ENCODE results near the gene PPP3R1. TPM values are rescaled to one million over a fixed set of nuclear protein-coding genes. Genes with fewer than 3 reads are reported as not detected.

Gene PPP3R1
- polyA plus RNA-seq, 1 donor (not counting 4 experiments of a cell fraction or from before 2014, with no cell fraction given): 21.6 TPM

DNA sequence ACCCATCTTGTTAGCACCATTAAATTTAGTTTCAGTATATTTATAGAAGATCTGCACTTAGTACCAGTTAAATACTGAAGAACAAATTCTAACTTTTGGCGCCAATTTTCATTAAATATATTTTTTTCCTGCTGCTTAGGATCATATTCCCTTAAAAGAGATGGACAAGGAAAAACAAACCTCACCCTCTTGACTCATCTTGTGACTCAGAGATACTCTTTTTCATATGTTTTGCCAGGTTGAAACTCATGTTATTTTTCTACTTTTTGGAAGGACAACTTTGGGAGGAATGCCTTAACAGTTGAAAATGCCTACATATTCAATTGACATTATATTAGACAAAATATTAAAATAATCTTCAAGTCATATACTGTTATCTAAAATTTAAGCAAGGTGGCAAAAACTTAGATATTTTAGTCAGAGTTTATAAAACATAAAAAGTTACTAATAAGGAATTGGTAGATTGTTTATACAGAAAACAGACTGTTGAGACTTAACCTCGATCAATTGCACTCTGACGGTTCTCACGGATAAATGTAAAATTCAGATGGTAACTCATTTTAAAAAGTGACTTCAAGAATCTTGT, 58.5 kb downstream of the PPP3R1 start:
- dilution Hi-C loops (cut with MboI; ENCODE audit: extremely low pct_ligation_motif_present, low sequenced_read_pairs): no loop called here
- peaks cover 29% of the 10 kb centered on the region for H3K4me1 ChIP-seq (ENCODE audit: control insufficient read depth, extremely low read depth, insufficient read depth, low read length)
- DNase-seq (ENCODE audit: low read depth, low spot score): no peak

DNA sequence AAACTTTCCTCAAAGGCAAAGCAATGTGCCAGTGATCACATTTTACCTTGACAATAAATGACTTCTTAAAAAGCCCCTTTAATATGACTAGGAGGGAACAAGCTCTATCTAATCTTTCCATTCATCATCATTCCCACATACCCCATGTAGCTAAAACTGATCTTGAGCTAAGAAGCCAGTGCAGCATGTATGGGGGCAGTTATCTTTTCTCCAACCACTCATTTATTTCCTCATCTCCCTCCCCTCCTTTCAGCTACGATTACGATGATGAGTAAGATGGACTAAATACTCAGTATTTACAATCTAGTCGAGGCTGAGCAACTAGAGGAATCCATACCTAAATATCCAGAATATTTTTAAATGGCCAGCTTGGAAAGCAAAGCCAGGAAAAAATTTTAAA, 59.2 kb downstream of the PPP3R1 start:
- Histone ChIP-seq H2AFZ (ENCODE audit: control insufficient read depth, low read length) (no peak overlapping the region), H3K36me3 (ENCODE audit: control insufficient read depth in 2 of 2, extremely low read depth in 1 of 2, insufficient read depth in 2 of 2, low read length in 2 of 2) (no peaks in the 10 kb centered on the region), H3K27me3 (ENCODE audit: control insufficient read depth, extremely low read depth, insufficient read depth, low read length) (no peaks in the 10 kb centered on the region), H3K4me3 (ENCODE audit: control insufficient read depth in 2 of 3, extremely low read depth in 1 of 3, insufficient read depth in 2 of 3, low read depth in 1 of 3, low read length in 3 of 3) (no peak overlapping the region), H3K9me1 (ENCODE audit: control insufficient read depth, extremely low read depth, insufficient read depth, low read length) (no peaks in the 10 kb centered on the region), H3K9me3 (ENCODE audit: control insufficient read depth, low read depth, low read length) (no peaks in the 10 kb centered on the region), H3K79me2 (ENCODE audit: control insufficient read depth, insufficient read depth, low read length) (peaks cover 82% of the 10 kb centered on the region), H3K27ac (ENCODE audit: control insufficient read depth, insufficient read depth, low read length) (peak overlapping the region; percentile 81), H3K9ac (ENCODE audit: control insufficient read depth, extremely low read depth, insufficient read depth, low read length) (peak overlapping the region; percentile 36), H4K20me1 (ENCODE audit: control insufficient read depth, extremely low read depth, insufficient read depth, low read length) (no peaks in the 10 kb centered on the region), H3K4me1 (ENCODE audit: control insufficient read depth, extremely low read depth, insufficient read depth, low read length) (peaks cover 29% of the 10 kb centered on the region), H3K4me2 (ENCODE audit: control insufficient read depth, extremely low read depth, insufficient read depth, low read depth, low read length) (peak overlapping the region; percentile 75)
- dilution Hi-C loops (cut with MboI; ENCODE audit: extremely low pct_ligation_motif_present, low sequenced_read_pairs): no loop called here
- DNase-seq (ENCODE audit: low read depth, low spot score) (no peak), FAIRE-seq (no peak)
- TF ChIP-seq, protein P1, sequence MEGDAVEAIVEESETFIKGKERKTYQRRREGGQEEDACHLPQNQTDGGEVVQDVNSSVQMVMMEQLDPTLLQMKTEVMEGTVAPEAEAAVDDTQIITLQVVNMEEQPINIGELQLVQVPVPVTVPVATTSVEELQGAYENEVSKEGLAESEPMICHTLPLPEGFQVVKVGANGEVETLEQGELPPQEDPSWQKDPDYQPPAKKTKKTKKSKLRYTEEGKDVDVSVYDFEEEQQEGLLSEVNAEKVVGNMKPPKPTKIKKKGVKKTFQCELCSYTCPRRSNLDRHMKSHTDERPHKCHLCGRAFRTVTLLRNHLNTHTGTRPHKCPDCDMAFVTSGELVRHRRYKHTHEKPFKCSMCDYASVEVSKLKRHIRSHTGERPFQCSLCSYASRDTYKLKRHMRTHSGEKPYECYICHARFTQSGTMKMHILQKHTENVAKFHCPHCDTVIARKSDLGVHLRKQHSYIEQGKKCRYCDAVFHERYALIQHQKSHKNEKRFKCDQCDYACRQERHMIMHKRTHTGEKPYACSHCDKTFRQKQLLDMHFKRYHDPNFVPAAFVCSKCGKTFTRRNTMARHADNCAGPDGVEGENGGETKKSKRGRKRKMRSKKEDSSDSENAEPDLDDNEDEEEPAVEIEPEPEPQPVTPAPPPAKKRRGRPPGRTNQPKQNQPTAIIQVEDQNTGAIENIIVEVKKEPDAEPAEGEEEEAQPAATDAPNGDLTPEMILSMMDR (optimal IDR thresholded peaks at IDR 0.05 in 1 of 3, IDR thresholded peaks at IDR 0.05 in 1 of 3, conservative IDR thresholded peaks at IDR 0.05 in 1 of 3; ENCODE audit: extremely low read depth in 1 of 3, insufficient read depth in 2 of 3, low read length in 3 of 3): no peak
- TF ChIP-seq EZH2 (IDR thresholded peaks at IDR 0.05; ENCODE audit: low read length): no peak

More for the DNA sequence above, 58.5 kb downstream of the PPP3R1 start:
- H2AFZ ChIP-seq (ENCODE audit: control insufficient read depth, low read length): no peak overlapping the region
- TF ChIP-seq EZH2 (IDR thresholded peaks at IDR 0.05; ENCODE audit: low read length): no peak
- H3K9ac ChIP-seq (ENCODE audit: control insufficient read depth, extremely low read depth, insufficient read depth, low read length): peak overlapping the region; percentile 36
- FAIRE-seq: peak; percentile 9
- peak overlapping the region; percentile 75 for H3K4me2 ChIP-seq (ENCODE audit: control insufficient read depth, extremely low read depth, insufficient read depth, low read depth, low read length)
- no peaks in the 10 kb centered on the region for H3K9me1 ChIP-seq (ENCODE audit: control insufficient read depth, extremely low read depth, insufficient read depth, low read length)
- H3K4me3 ChIP-seq (ENCODE audit: control insufficient read depth in 2 of 3, extremely low read depth in 1 of 3, insufficient read depth in 2 of 3, low read depth in 1 of 3, low read length in 3 of 3): peak overlapping the region in 1 of 3 experiments; percentile 25
- H3K79me2 ChIP-seq (ENCODE audit: control insufficient read depth, insufficient read depth, low read length): peaks cover 81% of the 10 kb centered on the region
- H3K27ac ChIP-seq (ENCODE audit: control insufficient read depth, insufficient read depth, low read length): peak overlapping the region; percentile 81
- H3K36me3 ChIP-seq (ENCODE audit: control insufficient read depth in 2 of 2, extremely low read depth in 1 of 2, insufficient read depth in 2 of 2, low read length in 2 of 2): no peaks in the 10 kb centered on the region
- H4K20me1 ChIP-seq (ENCODE audit: control insufficient read depth, extremely low read depth, insufficient read depth, low read length): no peaks in the 10 kb centered on the region
- H3K9me3 ChIP-seq (ENCODE audit: control insufficient read depth, low read depth, low read length): no peaks in the 10 kb centered on the region
- no peaks in the 10 kb centered on the region for H3K27me3 ChIP-seq (ENCODE audit: control insufficient read depth, extremely low read depth, insufficient read depth, low read length)

Measured in keratinocyte (primary cell).